Ishikawa (cell line): ENCODE results near the gene NIPSNAP3A.

Experiments used
- CEBPB ChIP-seq: IDR thresholded peaks from 2 replicates; pipeline ENCODE4 v1.6.1; 2012
- CREB1 ChIP-seq: IDR thresholded peaks from 2 replicates; pipeline ENCODE4 v1.6.1; 2012; ENCODE audit warnings: low read depth
- EGR1 ChIP-seq: IDR thresholded peaks from 2 replicates; pipeline ENCODE4 v1.6.1; 2012
- EP300 ChIP-seq: IDR thresholded peaks from 2 replicates; pipeline ENCODE4 v1.6.1; 2012; ENCODE audit warnings: borderline replicate concordance
- FOXM1 ChIP-seq: IDR thresholded peaks from 2 replicates; pipeline ENCODE4 v1.6.1; 2012; ENCODE audit warnings: low read depth, borderline replicate concordance
- NFIC ChIP-seq: IDR thresholded peaks from 2 replicates; pipeline ENCODE4 v1.6.1; 2012
- RAD21 ChIP-seq: IDR thresholded peaks from 2 replicates; pipeline ENCODE4 v1.6.1; 2012; ENCODE audit warnings: low read depth
- REST ChIP-seq: IDR thresholded peaks from 2 replicates; pipeline ENCODE4 v1.6.1; 2012; ENCODE audit warnings: low read depth, mild to moderate bottlenecking
- TAF1 ChIP-seq: IDR thresholded peaks from 2 replicates; pipeline ENCODE4 v1.6.1; 2012; ENCODE audit warnings: low read depth, mild to moderate bottlenecking
- TCF12 ChIP-seq: IDR thresholded peaks from 2 replicates; pipeline ENCODE4 v1.6.1; 2012; ENCODE audit warnings: low read depth
- TEAD4 ChIP-seq: IDR thresholded peaks from 2 replicates; pipeline ENCODE4 v1.6.1; 2012
- USF1 ChIP-seq: IDR thresholded peaks from 2 replicates; pipeline ENCODE4 v1.6.1; 2012
- YY1 ChIP-seq: IDR thresholded peaks from 2 replicates; pipeline ENCODE4 v1.6.1; 2012; ENCODE audit warnings: low read depth
- ZBTB7A ChIP-seq: IDR thresholded peaks from 2 replicates; pipeline ENCODE4 v1.6.1; 2012; ENCODE audit warnings: low read depth
- TF ChIP-seq, protein P1 (sequence below): IDR thresholded peaks from 2 replicates; pipeline ENCODE4 v1.6.1; 2012

Gene NIPSNAP3A

GRCh38 chr9:104786293-104786692, 38.8 kb downstream of the NIPSNAP3A start:
- no peak for TF ChIP-seq TAF1
- no peak for TF ChIP-seq CEBPB
- TF ChIP-seq ZBTB7A, result no peak
- TF ChIP-seq, protein P1, sequence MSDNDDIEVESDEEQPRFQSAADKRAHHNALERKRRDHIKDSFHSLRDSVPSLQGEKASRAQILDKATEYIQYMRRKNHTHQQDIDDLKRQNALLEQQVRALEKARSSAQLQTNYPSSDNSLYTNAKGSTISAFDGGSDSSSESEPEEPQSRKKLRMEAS, result no peak
- no peak for TF ChIP-seq RAD21
- TF ChIP-seq CREB1, result no peak
- no peak for TF ChIP-seq YY1
- no peak for TF ChIP-seq FOXM1

DNA sequence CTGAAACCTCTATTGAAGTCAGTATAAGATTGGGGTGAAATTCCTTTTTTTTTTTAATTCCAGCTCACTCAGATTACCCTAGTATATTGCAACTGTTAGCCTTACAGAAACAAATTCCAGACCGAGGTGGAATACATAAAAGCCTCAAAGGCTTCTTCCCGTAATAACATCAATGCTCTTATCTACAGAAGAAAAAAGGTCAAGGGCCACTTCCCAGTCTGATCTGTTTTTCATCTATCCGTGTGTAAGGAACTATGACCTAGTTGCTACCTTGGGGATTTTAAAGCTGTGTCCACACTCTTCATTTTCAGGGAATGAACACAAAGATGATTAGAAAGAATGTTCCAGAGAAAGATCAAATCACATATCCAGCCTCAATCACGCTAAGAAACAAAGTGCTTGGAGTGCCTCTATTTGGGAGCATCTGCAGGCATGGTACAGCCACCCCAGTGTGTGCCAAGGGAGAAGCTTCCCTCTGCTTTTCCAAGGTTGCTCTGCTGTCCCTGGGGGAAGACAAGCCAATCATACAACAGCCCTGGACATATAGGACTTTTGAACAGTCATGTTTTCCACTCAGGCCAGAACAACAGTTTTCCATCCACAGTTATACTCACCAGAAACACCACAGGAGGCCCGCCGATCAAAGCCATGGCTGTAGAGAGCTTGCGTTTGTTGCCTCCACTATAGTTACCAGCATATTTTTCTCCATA, 40.0 kb downstream of the NIPSNAP3A start:
- TF ChIP-seq FOXM1 (no peak), EGR1 (no peak), TCF12 (no peak), EP300 (no peak), CREB1 (no peak), RAD21 (no peak), CEBPB (no peak), USF1 (no peak), YY1 (no peak), ZBTB7A (no peak), TAF1 (no peak), REST (no peak), NFIC (no peak)
- TF ChIP-seq, protein P1, result no peak

- TF ChIP-seq TAF1 (no peak), EGR1 (no peak), TCF12 (no peak), FOXM1 (no peak), NFIC (no peak), RAD21 (no peak), CEBPB (no peak), TEAD4 (no peak), CREB1 (no peak), EP300 (no peak), ZBTB7A (no peak), REST (no peak)
- TF ChIP-seq, protein P1, result no peak
Measured at GRCh38 chr9:104788251-104788650, 40.8 kb downstream of the NIPSNAP3A start.

GRCh38 chr9:104794070-104794469, 46.6 kb downstream of the NIPSNAP3A start:
- TF ChIP-seq, protein P1, result no peak
- TF ChIP-seq NFIC, result no peak
- no peak for TF ChIP-seq TEAD4
- TF ChIP-seq ZBTB7A, result no peak
- TF ChIP-seq FOXM1, result no peak
- no peak for TF ChIP-seq RAD21
- no peak for TF ChIP-seq CREB1
- no peak for TF ChIP-seq REST
- TF ChIP-seq TAF1, result no peak
- no peak for TF ChIP-seq USF1
- no peak for TF ChIP-seq TCF12
- no peak for TF ChIP-seq EP300
- no peak for TF ChIP-seq CEBPB
